HG03565 (cell line): ENCODE results near the gene RPL3.

Source experiments
- ATAC-seq: cut with Tn5 transposase; IDR thresholded peaks from one replicate; pipeline ENCODE4 v1.9.1; 2021; ENCODE audit warnings: mild to moderate bottlenecking, moderate library complexity; ENCODE audit not compliant: unreplicated experiment

RPL3 gene

GRCh38 chr22:39301108-39301507 is 18.3 kb downstream of the RPL3 start:
- no peak for ATAC-seq

DNA sequence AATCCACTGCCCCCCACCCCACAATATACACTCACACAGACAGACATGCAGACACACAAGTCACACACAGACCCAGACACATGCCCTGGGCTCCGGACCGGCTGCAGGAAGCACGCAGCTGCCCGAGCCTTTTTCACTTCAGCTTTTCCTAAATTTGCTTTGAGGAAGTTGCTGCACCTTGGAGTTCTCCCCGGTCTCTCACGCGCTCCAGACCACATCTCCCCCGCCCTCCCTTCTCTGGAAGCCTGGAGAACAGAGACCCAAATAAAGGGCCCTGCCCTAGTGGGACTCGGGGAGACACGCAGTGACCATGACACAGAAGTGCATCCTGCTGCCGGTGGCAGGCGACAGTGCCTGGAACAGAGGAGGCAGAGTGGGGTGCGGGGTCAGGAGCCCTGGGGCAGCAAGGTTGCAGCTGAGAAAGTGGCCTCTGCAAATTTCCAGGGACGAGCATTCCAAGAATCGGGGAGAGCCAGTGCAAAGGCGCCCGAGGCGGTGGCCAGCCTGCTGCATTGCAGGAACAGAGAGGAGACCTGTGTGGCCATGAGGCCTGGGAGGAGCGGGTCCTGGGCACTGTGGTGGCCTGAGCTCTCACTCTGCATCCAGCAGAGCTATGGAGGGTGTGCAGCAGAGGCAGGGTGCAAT is 19.1 kb downstream of the RPL3 start:
- ATAC-seq: no peak

DNA sequence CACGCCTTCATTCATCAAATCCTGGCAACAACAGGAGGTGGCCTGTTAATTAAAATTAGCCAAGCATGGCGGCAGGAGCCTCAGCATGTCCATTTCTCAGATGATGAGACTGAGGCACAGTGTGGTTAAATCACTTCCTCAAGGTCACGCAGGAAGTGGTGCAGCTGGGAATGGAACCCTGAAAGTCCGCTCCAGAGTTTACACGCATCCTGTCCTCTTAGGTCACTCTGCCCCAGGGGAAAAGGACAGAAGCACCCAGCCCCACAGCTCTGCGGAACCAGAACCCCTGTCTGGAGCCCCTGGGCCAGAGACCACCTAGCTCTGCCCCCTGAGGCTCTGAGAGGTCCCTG is 19.6 kb downstream of the RPL3 start:
- no peak for ATAC-seq

- no peak for ATAC-seq
These were observed 21.0 kb downstream of the RPL3 start for GRCh38 chr22:39298241-39298987.

DNA sequence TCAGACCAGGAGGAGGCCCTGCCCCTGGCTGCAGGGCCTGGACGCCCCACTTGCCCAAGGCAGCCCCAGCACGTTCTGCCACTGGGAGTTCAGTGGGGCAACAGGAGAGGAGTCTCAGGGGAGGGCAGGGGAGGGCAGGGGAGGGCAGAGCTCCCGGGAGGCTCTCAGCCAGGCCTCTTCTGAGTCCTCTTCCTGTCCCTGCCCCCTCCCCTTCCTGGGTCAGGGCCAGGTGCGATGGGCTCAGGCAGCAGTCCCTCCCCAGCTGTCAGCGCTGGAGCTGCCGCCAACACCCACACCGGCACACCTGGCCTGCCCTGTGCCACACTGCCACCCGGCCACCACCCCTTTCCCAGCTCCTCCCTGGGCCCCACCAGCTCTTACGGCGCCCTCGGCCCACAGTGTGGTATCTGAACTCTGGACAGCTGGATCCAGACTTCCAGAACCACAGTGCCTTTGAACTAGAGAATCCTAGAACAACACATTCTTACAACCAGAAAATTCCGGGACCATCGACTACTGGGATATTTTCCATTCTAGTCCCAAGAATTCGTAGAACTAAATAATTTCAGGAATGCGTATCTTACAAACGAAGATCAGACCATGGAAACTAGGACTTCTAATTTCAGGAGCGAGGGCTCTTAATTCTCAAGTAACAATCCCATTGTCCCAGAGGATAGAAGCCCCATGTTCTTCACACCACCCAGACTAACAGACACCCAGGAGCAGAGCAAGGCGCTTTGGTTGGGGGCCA is 21.8 kb downstream of the RPL3 start:
- ATAC-seq: no peak

- ATAC-seq: no peak
These were observed 22.4 kb downstream of the RPL3 start for GRCh38 chr22:39296981-39297489.

GRCh38 chr22:39296535-39296934 is 22.9 kb downstream of the RPL3 start:
- no peak for ATAC-seq

DNA sequence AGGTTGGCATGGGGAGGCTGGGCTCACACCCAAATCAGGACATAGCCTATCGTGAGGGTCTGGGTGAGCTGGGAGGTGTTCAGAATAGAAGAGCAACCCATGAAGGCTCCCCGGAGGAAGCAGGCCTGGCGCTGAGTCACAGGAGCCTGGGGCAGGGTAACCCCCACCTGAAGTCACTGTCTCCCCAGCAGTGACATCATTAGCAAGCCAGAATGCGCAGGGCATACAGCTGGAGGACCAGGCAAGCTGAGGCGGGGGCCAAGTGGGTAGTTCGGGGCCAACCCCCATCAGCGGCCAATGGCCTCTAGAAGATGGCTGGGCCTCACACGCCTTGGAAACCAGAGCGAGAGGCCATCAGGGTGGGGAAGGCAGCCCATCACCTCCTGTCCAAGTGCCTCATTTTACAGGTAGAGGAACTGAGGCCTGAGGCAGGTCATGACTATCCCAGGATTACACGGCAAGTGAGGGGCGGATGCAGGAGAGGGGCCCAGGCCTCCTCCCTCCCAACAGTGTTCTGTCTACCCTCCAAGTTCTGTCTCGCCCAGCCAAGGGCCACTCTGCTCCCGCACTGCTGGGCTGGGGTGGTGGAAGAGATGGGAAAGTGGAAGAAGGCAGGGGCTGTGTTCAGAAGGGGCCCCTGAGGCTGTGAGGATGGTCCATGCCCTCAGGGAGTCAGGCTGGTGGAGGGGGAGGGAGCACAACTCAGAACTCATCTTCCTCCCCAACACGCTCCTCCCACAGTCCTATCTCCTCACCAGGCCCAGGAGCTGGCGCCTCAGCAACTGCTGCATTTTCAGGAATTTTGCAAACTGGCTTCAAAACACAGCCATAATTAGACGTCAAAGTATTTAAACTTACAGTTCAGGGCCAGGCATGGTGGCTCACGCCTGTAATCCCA is 24.6 kb downstream of the RPL3 start:
- no peak for ATAC-seq

- ATAC-seq: no peak
These were observed 25.6 kb downstream of the RPL3 start for GRCh38 chr22:39293766-39294368.

- no peak for ATAC-seq
These were observed 26.8 kb downstream of the RPL3 start for GRCh38 chr22:39292561-39293074.

- ATAC-seq: no peak
These were observed 27.4 kb downstream of the RPL3 start for GRCh38 chr22:39292031-39292462.

- ATAC-seq: no peak
These were observed 27.9 kb downstream of the RPL3 start for GRCh38 chr22:39291523-39291922.

- no peak for ATAC-seq
These were observed 28.7 kb downstream of the RPL3 start for GRCh38 chr22:39290724-39291161.

DNA sequence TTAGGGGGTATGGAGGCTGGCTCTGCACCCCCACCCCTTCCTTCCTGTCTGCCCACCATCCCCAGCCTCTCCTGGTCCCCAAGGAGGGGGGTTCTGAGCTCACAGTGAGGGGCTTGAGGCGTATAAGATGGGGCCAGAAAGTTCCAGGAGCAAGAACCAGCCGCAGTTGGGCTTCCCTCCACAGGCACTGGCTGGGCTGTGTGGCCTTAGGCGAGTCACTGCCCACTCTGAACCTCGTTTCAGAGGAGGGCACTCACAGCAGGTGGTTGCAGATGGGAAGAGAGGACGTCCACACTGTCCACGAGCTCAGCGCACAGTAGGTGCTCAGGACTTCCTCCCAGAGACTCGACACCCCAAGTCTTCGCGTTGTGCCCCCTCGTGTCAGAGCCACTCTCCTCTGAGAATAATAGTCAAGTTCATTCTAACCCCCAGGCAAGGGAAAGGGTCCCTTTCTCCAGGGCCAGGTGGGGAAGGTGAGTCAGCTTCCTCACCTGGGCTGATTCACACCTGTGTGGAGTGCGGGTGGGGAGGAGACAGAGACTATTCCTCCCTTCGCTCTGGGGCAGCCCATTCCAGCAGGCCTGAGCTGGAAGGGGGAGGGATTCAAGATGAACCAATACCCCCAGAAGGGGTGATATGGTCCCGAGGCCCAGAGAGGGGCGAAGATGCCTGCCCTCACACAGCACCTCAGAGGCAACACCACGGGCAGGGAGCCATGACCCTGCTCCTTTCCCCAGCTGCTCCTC is 29.3 kb downstream of the RPL3 start:
- ATAC-seq: no peak

DNA sequence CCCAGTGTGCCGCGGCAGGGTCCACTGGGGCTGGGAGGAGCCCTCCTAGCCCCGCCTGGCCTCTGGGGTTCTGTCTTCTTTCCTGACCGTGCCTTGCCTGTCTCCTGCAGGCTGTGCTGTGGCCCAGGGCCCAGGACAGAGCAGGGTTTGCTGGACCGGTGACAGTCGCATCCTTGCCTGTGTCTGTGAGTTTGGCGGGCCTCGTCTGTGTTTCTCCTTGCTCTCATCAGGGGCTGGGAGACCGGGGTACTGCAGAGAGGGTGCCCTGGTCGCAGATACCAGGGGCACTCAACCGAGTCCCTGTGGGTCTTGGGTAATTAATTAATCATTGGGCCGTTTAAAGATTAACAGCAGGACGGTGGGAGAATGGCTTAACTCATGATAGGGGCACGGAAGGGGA is 29.9 kb downstream of the RPL3 start:
- no peak for ATAC-seq

- ATAC-seq: no peak
These were observed 31.1 kb downstream of the RPL3 start for GRCh38 chr22:39288135-39288898.

- no peak for ATAC-seq
These were observed 32.2 kb downstream of the RPL3 start for GRCh38 chr22:39287076-39287725.

GRCh38 chr22:39284983-39285382 is 34.4 kb downstream of the RPL3 start:
- no peak for ATAC-seq
